Activated CD4-positive, alpha-beta T cell treated with anti-CD3 and anti-CD28 coated beads, Interleukin-2, amount 50 U/mL, for 24 hours (primary cell): ENCODE measurements around the gene TBXAS1.
"Not testable (repeated sequence)": the region's sequence is repeated elsewhere in the genome, so short reads cannot be mapped to it uniquely, and the experiment has no call there.

Experiments
- DNase-seq, 2 donors: peaks; one replicate each; pipeline ENCODE4 v3.0.0-alpha.2; 2020; ENCODE audit warnings: low read depth in 1 of 2, low spot score in 1 of 2

The TBXAS1 gene

GRCh38 chr7:139825666-139826290 lies 3.3 kb upstream of the TBXAS1 start:
- no peak for DNase-seq

- DNase-seq, result no peak
Observed at GRCh38 chr7:139827042-139827441, 2.0 kb upstream of the TBXAS1 start.

- no peak for DNase-seq
Observed at GRCh38 chr7:139828446-139828845, 618 bp upstream of the TBXAS1 start.

- DNase-seq, result no peak
Observed at GRCh38 chr7:139829775-139830117, 682 bp downstream of the TBXAS1 start.

- DNase-seq, result no peak
Observed at GRCh38 chr7:139830292-139830691, 1.2 kb downstream of the TBXAS1 start.

GRCh38 chr7:139830782-139831501 lies 1.9 kb downstream of the TBXAS1 start:
- no peak for DNase-seq

- not testable (repeated sequence) for DNase-seq
Observed at GRCh38 chr7:139835848-139836247, 6.8 kb downstream of the TBXAS1 start.

GRCh38 chr7:139837291-139837690 lies 8.2 kb downstream of the TBXAS1 start:
- DNase-seq, result not testable (repeated sequence)

GRCh38 chr7:139838276-139838675 lies 9.2 kb downstream of the TBXAS1 start:
- no peak for DNase-seq

- DNase-seq, result no peak
Observed at GRCh38 chr7:139838876-139839275, 9.8 kb downstream of the TBXAS1 start.

- DNase-seq, result no peak
Observed at GRCh38 chr7:139840776-139841175, 11.7 kb downstream of the TBXAS1 start.

- DNase-seq, result no peak
Observed at GRCh38 chr7:139842401-139843210, 13.5 kb downstream of the TBXAS1 start.

GRCh38 chr7:139843211-139843537 lies 14.1 kb downstream of the TBXAS1 start:
- not testable (repeated sequence) for DNase-seq

- DNase-seq, result no peak
Observed at GRCh38 chr7:139844779-139845442, 15.8 kb downstream of the TBXAS1 start.

- DNase-seq, result no peak
Observed at GRCh38 chr7:139845443-139845805, 16.4 kb downstream of the TBXAS1 start.

GRCh38 chr7:139846297-139846696 lies 17.2 kb downstream of the TBXAS1 start:
- no peak for DNase-seq

GRCh38 chr7:139848274-139848673 lies 19.2 kb downstream of the TBXAS1 start:
- DNase-seq, result no peak

- no peak for DNase-seq
Observed at GRCh38 chr7:139850906-139851305, 21.8 kb downstream of the TBXAS1 start.

GRCh38 chr7:139851770-139852481 lies 22.9 kb downstream of the TBXAS1 start:
- no peak for DNase-seq

- no peak for DNase-seq
Observed at GRCh38 chr7:139852482-139852845, 23.4 kb downstream of the TBXAS1 start.

GRCh38 chr7:139853506-139854123 lies 24.6 kb downstream of the TBXAS1 start:
- DNase-seq, result no peak
